GM23338 (cell line): Measurements from ENCODE around the gene PPL. TPM values are rescaled to one million over a fixed set of nuclear protein-coding genes. Genes with fewer than 3 reads are reported as not detected.

ENCODE experiments used
- ATAC-seq: fragments of 200-7000 bp; cut with Tn5 transposase; 3 replicates; pipeline ENCODE4 v1.9.1; 2020
- DNase-seq: peaks from one replicate; pipeline ENCODE4 v3.0.0-alpha.2; 2015; ENCODE audit warnings: low spot score
- H2AFZ ChIP-seq: fragments of 200-600 bp; sonication (generic); 2 replicates; pipeline ENCODE4 v1.8.0; 2016; ENCODE audit warnings: antibody characterized with exemption, mild to moderate bottlenecking, moderate library complexity
- H3F3A ChIP-seq: fragments of 200-600 bp; sonication (generic); replicated peaks from 2 replicates; pipeline ENCODE4 v1.8.0; 2017; ENCODE audit warnings: antibody characterized with exemption, mixed run types, low read depth
- H3K27ac ChIP-seq: fragments of 200-600 bp; sonication (generic); 2 replicates; pipeline ENCODE4 v1.6.1; 2016; ENCODE audit warnings: low read depth
- H3K27me3 ChIP-seq: fragments of 200-600 bp; sonication (generic); 2 replicates; pipeline ENCODE4 v1.8.0; 2016; ENCODE audit warnings: mild to moderate bottlenecking, mixed run types, moderate library complexity; ENCODE audit not compliant: insufficient read depth
- H3K36me3 ChIP-seq: fragments of 200-600 bp; sonication (generic); 2 replicates; pipeline ENCODE4 v1.8.0; 2016; ENCODE audit warnings: mild to moderate bottlenecking; ENCODE audit not compliant: insufficient read depth
- H3K4me1 ChIP-seq: fragments of 200-600 bp; sonication (generic); 2 replicates; pipeline ENCODE4 v1.8.0; 2016; ENCODE audit warnings: mild to moderate bottlenecking, moderate library complexity; ENCODE audit not compliant: insufficient read depth
- H3K4me2 ChIP-seq: fragments of 200-600 bp; sonication (generic); 2 replicates; pipeline ENCODE4 v1.7.1; 2017; ENCODE audit warnings: mixed run types
- H3K4me3 ChIP-seq: fragments of 200-600 bp; sonication (generic); 2 replicates; pipeline ENCODE4 v1.6.1; 2016; ENCODE audit warnings: mixed run types
- H3K79me2 ChIP-seq: fragments of 200-600 bp; sonication (generic); replicated peaks from 2 replicates; pipeline ENCODE4 v1.8.0; 2017; ENCODE audit warnings: mild to moderate bottlenecking; ENCODE audit not compliant: insufficient read depth
- H3K9me2 ChIP-seq: fragments of 200-600 bp; sonication (generic); 2 replicates; pipeline ENCODE4 v1.8.0; 2017; ENCODE audit not compliant: insufficient read depth
- H4K20me1 ChIP-seq: fragments of 200-600 bp; sonication (generic); replicated peaks from 2 replicates; pipeline ENCODE4 v1.8.0; 2017; ENCODE audit warnings: mild to moderate bottlenecking; ENCODE audit not compliant: insufficient read depth
- H3K27ac Mint-ChIP-seq: 2 replicates; pipeline ENCODE4 v1.8.0; 2020; ENCODE audit warnings: inconsistent platforms, mild to moderate bottlenecking, moderate library complexity, mixed read lengths
- H3K27me3 Mint-ChIP-seq: 3 replicates; pipeline ENCODE4 v1.8.0; 2022; ENCODE audit warnings: low read depth, mild to moderate bottlenecking, moderate library complexity, mixed read lengths, inconsistent platforms; ENCODE audit not compliant: insufficient read depth, poor library complexity
- H3K36me3 Mint-ChIP-seq: 3 replicates; pipeline ENCODE4 v1.8.0; 2021; ENCODE audit warnings: low read depth, mild to moderate bottlenecking, inconsistent platforms, moderate library complexity, mixed read lengths
- H3K4me1 Mint-ChIP-seq: 3 replicates; pipeline ENCODE4 v1.8.0; 2020; ENCODE audit warnings: mild to moderate bottlenecking, inconsistent platforms, mixed read lengths
- H3K4me3 Mint-ChIP-seq: 3 replicates; pipeline ENCODE4 v1.8.0; 2021; ENCODE audit warnings: moderate library complexity, mild to moderate bottlenecking, inconsistent platforms, mixed read lengths
- H3K9me3 Mint-ChIP-seq: 3 replicates; pipeline ENCODE4 v1.8.0; 2020; ENCODE audit warnings: moderate library complexity, mild to moderate bottlenecking, inconsistent platforms, mixed read lengths
- CREB1 ChIP-seq: fragments of 250-450 bp; sonication (Bioruptor Pico); IDR thresholded peaks from 2 replicates; pipeline ENCODE4 v1.5.0; 2020; ENCODE audit warnings: low read depth, mild to moderate bottlenecking, moderate library complexity
- CTCF ChIP-seq, 2 experiments: fragments of 200-600 bp in 1 of 2; sonication (generic) in 1 of 2; conservative IDR thresholded peaks; 2 replicates each; pipeline versions ENCODE4 v1.5.1 to v1.6.1; 2016 to 2017; ENCODE audit warnings: antibody characterized with exemption in 2 of 2, low read depth in 2 of 2, mild to moderate bottlenecking in 2 of 2, moderate library complexity in 1 of 2
- ETS1 ChIP-seq: IDR thresholded peaks from 2 replicates; pipeline ENCODE4 v1.6.1; 2016; ENCODE audit warnings: antibody characterized with exemption
- EZH2 ChIP-seq: fragments of 200-600 bp; sonication (generic); IDR thresholded peaks from one replicate; pipeline ENCODE4 v1.8.0; 2017; ENCODE audit warnings: antibody characterized with exemption, mild to moderate bottlenecking, low read depth; ENCODE audit not compliant: unreplicated experiment
- EZH2phosphoT487 ChIP-seq: fragments of 200-600 bp; sonication (generic); IDR thresholded peaks from one replicate; pipeline ENCODE4 v1.8.1; 2018; ENCODE audit warnings: antibody characterized with exemption; ENCODE audit not compliant: unreplicated experiment
- JUNB ChIP-seq: IDR thresholded peaks from one replicate; pipeline ENCODE4 v1.6.1; 2016; ENCODE audit warnings: antibody characterized with exemption; ENCODE audit not compliant: unreplicated experiment
- NANOG ChIP-seq: IDR thresholded peaks from 2 replicates; pipeline ENCODE4 v1.6.1; 2016; ENCODE audit warnings: antibody characterized with exemption, borderline replicate concordance
- POLR2AphosphoS5 ChIP-seq: IDR thresholded peaks from 2 replicates; pipeline ENCODE4 v1.6.1; 2016; ENCODE audit warnings: antibody characterized with exemption, low read depth
- STAT1 ChIP-seq: IDR thresholded peaks from one replicate; pipeline ENCODE4 v1.6.1; 2016; ENCODE audit warnings: antibody characterized with exemption; ENCODE audit not compliant: unreplicated experiment
- ZNF114 ChIP-seq: fragments of 250-450 bp; sonication (Bioruptor Pico); IDR thresholded peaks from 2 replicates; pipeline ENCODE4 v1.5.0; 2020; ENCODE audit warnings: mild to moderate bottlenecking, moderate library complexity
- ZNF331 ChIP-seq: fragments of 250-450 bp; sonication (Bioruptor Pico); IDR thresholded peaks from 2 replicates; pipeline ENCODE4 v1.5.0; 2020; ENCODE audit warnings: low read depth, mild to moderate bottlenecking, moderate library complexity
- ZNF462 ChIP-seq: fragments of 250-450 bp; sonication (Bioruptor Pico); IDR thresholded peaks from 2 replicates; pipeline ENCODE4 v1.5.0; 2020; ENCODE audit warnings: mild to moderate bottlenecking, moderate library complexity
- polyA plus RNA-seq: library from polyadenylated mRNA; unstranded; fragments of >200 nt; fragmentation: Nextera tagmentation; extraction: Ambion mirVana; gene quantifications from 2 replicates; pipeline ENCODE4 v1.2.1, GENCODE V29; 2016
- total RNA-seq: library from RNA; depleted of rRNA; stranded (reverse); fragments of >200 nt; shearing (Covaris generic); gene quantifications from 2 replicates; pipeline ENCODE4 v1.2.3, GENCODE V29; 2014
- TF ChIP-seq, protein P1 (sequence below): IDR thresholded peaks from one replicate; pipeline ENCODE4 v1.6.1; 2018; ENCODE audit warnings: antibody characterized with exemption; ENCODE audit not compliant: unreplicated experiment

The PPL gene
- total and polyA plus RNA-seq, 2 experiments from 2014 or later, result 10.6 to 31.7 TPM

DNA sequence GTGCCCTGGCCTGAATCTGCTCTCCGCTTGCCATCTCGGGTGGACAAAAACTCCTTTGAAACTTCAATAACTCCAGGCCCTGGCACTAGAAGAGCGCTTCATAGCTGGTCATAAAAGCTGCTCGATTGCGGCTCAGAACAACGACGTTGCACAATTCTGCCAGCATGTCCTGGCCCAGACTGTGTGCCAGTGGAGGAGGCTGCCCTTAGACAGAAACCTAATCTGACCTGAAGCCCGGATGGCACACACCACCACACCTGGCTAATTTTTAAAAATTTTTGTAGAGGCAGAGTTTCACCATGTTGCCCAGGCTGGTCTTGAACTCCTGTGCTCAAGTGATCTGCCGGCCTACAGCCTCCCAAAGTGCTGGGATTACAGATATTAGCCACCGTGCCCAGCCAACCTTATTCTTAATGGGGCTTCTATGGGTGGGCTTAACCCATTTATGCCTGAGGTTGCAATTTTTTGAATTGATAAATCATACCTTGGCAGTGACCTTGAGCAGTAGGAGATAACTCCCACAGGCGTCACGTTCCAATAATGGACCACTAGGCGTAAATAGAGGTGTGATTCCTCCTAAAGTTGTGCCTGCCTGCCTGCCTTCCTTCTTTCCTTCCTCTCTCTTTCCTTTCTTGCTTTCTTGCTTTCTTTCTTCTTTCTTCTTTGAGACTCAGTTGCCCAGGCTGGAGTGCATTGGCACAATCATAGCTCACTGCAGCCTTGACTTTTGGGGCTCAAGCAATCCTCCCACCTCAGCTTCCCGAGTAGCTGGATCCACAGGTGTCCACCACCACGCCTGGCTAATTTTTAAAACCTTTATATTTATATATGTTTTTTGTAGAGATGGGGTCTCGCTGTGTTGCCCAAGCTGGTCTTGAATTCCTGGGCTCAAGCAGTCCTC, 1.1 kb upstream of the PPL start:
- Mint-ChIP-seq H3K9me3 (no peaks in the 10 kb centered on the region; the same call in 2 of the 3 replicates), H3K27me3 (peaks cover 14% of the 10 kb centered on the region), H3K27ac (no peak overlapping the region), H3K4me3 (peak overlapping the region; percentile 58), H3K4me1 (peaks cover 19% of the 10 kb centered on the region), H3K36me3 (no peaks in the 10 kb centered on the region; the same call in 2 of the 3 replicates)
- H3K36me3 ChIP-seq, result no peaks in the 10 kb centered on the region; the same call in 1 of the 2 replicates
- DNase-seq (no peak), ATAC-seq (no peak)
- H3K9me2 ChIP-seq, result no peaks in the 10 kb centered on the region
- H3K27ac ChIP-seq, result peak overlapping the region; percentile 69; the same call in 1 of the 2 replicates
- H3K4me1 ChIP-seq, result peaks cover 16% of the 10 kb centered on the region; the same call in 1 of the 2 replicates
- H3K27me3 ChIP-seq, result no peaks in the 10 kb centered on the region
- peak overlapping the region; percentile 81 for H3K4me2 ChIP-seq
- TF ChIP-seq ZNF114 (CRISPR knock-in tag) (no peak), CREB1 (no peak), JUNB (no peak), EZH2phosphoT487 (no peak), CTCF (conservative IDR thresholded peaks at IDR 0.05; ENCODE audit: low read depth in 2 of 2) (no peak), ZNF462 (no peak), POLR2AphosphoS5 (no peak), ZNF331 (CRISPR knock-in tag) (no peak), NANOG (no peak), ETS1 (no peak), EZH2 (no peak), STAT1 (no peak)
- TF ChIP-seq, protein P1, sequence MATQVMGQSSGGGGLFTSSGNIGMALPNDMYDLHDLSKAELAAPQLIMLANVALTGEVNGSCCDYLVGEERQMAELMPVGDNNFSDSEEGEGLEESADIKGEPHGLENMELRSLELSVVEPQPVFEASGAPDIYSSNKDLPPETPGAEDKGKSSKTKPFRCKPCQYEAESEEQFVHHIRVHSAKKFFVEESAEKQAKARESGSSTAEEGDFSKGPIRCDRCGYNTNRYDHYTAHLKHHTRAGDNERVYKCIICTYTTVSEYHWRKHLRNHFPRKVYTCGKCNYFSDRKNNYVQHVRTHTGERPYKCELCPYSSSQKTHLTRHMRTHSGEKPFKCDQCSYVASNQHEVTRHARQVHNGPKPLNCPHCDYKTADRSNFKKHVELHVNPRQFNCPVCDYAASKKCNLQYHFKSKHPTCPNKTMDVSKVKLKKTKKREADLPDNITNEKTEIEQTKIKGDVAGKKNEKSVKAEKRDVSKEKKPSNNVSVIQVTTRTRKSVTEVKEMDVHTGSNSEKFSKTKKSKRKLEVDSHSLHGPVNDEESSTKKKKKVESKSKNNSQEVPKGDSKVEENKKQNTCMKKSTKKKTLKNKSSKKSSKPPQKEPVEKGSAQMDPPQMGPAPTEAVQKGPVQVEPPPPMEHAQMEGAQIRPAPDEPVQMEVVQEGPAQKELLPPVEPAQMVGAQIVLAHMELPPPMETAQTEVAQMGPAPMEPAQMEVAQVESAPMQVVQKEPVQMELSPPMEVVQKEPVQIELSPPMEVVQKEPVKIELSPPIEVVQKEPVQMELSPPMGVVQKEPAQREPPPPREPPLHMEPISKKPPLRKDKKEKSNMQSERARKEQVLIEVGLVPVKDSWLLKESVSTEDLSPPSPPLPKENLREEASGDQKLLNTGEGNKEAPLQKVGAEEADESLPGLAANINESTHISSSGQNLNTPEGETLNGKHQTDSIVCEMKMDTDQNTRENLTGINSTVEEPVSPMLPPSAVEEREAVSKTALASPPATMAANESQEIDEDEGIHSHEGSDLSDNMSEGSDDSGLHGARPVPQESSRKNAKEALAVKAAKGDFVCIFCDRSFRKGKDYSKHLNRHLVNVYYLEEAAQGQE, result no peak
- H3K79me2 ChIP-seq, result no peaks in the 10 kb centered on the region
- peak overlapping the region; percentile 96 for H3K4me3 ChIP-seq
- H4K20me1 ChIP-seq, result no peaks in the 10 kb centered on the region; the same call in 1 of the 2 replicates
- H3F3A ChIP-seq, result peaks cover 19% of the 10 kb centered on the region; the same call in 1 of the 2 replicates
- peak overlapping the region; percentile 100 for H2AFZ ChIP-seq
